Keratinocyte (primary cell): ENCODE data around the gene TMEM207.

Experiments used
- CTCF ChIP-seq, 3 experiments: IDR thresholded peaks in 1 of 3; conservative IDR thresholded peaks in 1 of 3; optimal IDR thresholded peaks in 1 of 3; 2 replicates in 2 of 3; 3 replicates in 1 of 3; pipeline versions ENCODE3 to v1.5.1; 2011; ENCODE audit warnings: low read length in 3 of 3, mild to moderate bottlenecking in 3 of 3, moderate library complexity in 2 of 3, control low read depth in 1 of 3, inconsistent platforms in 1 of 3; ENCODE audit not compliant: insufficient read depth in 2 of 3; ENCODE audit errors: extremely low read depth in 1 of 3
- EZH2 ChIP-seq: IDR thresholded peaks from one replicate; pipeline ENCODE4 v1.6.1; 2012; ENCODE audit warnings: inconsistent platforms, mild to moderate bottlenecking, low read length, moderate library complexity

GRCh38 chr3:190430906-190431305 lies 18.8 kb downstream of the TMEM207 start:
- TF ChIP-seq CTCF (optimal IDR thresholded peaks at IDR 0.05 in 1 of 3, IDR thresholded peaks at IDR 0.05 in 1 of 3, conservative IDR thresholded peaks at IDR 0.05 in 1 of 3; ENCODE audit: extremely low read depth in 1 of 3, insufficient read depth in 2 of 3, low read length in 3 of 3) (no peak), EZH2 (no peak)
